Upper lobe of right lung (tissue), 1 donor: ENCODE results near the gene UBE2D3. TPM values are rescaled to one million over a fixed set of nuclear protein-coding genes. Genes with fewer than 3 reads are reported as not detected.

Experiments used
- ATAC-seq: fragments of 200-7000 bp; cut with Tn5 transposase; one replicate; pipeline ENCODE4 v1.9.1; 2020; ENCODE audit warnings: mild to moderate bottlenecking, moderate library complexity
- DNase-seq: peaks from one replicate; pipeline ENCODE4 v3.0.0-alpha.2; 2020
- H3K27ac ChIP-seq: fragments of 200-600 bp; one replicate; pipeline ENCODE4 v1.8.0; 2022
- H3K27me3 ChIP-seq: fragments of 200-600 bp; one replicate; pipeline ENCODE4 v1.8.0; 2022; ENCODE audit warnings: mild to moderate bottlenecking
- H3K36me3 ChIP-seq: fragments of 200-600 bp; one replicate; pipeline ENCODE4 v1.8.0; 2022
- H3K4me1 ChIP-seq: fragments of 200-600 bp; one replicate; pipeline ENCODE4 v1.8.0; 2022
- H3K4me3 ChIP-seq: fragments of 200-600 bp; one replicate; pipeline ENCODE4 v1.8.0; 2022; ENCODE audit warnings: mild to moderate bottlenecking
- H3K9me3 ChIP-seq: fragments of 200-600 bp; one replicate; pipeline ENCODE4 v1.8.0; 2022
- intact Hi-C: fragments of 100-400 bp; cut with DNase I; formaldehyde crosslinking; loops from one replicate; pipeline ENCODE4 v1.11.0; 2022
- total RNA-seq: library from RNA; stranded (reverse); fragmentation: NEBNext Ultra II Directional; extraction: Animal tissue kit (Norgen Biotek cat#: 25700); gene quantifications from one replicate; pipeline ENCODE4 v1.2.1, GENCODE V29; 2021
- TF ChIP-seq, protein P1 (sequence below): fragments of 200-600 bp; IDR thresholded peaks from one replicate; pipeline ENCODE4 v1.8.0; 2022; ENCODE audit warnings: antibody characterized with exemption
- donor health status: DM: no; HTN: yes; CAD: no; lungs with severe emphysema.

The UBE2D3 gene
- total RNA-seq, 1 donor from 2014 or later: 279 TPM

DNA sequence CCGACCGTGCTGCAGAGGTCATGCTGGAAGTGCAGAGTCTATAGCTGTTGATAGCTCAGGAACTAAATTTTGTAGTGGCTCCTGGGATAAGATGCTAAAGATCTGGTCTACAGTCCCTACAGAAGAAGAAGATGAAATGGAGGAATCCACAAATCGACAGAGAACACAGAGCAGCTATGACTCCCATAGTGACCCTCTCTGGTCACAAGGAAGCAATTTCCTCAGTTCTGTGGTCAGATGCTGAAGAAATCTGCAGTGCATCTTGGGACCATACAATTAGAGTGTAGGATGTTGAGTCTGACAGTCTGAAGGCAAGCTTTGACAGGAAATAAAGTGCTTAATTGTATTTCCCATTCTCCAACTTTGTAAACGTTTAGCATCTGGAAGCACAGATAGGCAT is 75.4 kb downstream of the UBE2D3 start:
- no peak overlapping the region for H3K4me3 ChIP-seq
- H3K9me3 ChIP-seq: no peaks in the 10 kb centered on the region
- no peaks in the 10 kb centered on the region for H3K27me3 ChIP-seq
- no peaks in the 10 kb centered on the region for H3K36me3 ChIP-seq
- ATAC-seq (peak; percentile 85), DNase-seq (no peak)
- TF ChIP-seq, protein P1, sequence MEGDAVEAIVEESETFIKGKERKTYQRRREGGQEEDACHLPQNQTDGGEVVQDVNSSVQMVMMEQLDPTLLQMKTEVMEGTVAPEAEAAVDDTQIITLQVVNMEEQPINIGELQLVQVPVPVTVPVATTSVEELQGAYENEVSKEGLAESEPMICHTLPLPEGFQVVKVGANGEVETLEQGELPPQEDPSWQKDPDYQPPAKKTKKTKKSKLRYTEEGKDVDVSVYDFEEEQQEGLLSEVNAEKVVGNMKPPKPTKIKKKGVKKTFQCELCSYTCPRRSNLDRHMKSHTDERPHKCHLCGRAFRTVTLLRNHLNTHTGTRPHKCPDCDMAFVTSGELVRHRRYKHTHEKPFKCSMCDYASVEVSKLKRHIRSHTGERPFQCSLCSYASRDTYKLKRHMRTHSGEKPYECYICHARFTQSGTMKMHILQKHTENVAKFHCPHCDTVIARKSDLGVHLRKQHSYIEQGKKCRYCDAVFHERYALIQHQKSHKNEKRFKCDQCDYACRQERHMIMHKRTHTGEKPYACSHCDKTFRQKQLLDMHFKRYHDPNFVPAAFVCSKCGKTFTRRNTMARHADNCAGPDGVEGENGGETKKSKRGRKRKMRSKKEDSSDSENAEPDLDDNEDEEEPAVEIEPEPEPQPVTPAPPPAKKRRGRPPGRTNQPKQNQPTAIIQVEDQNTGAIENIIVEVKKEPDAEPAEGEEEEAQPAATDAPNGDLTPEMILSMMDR: no peak
- H3K27ac ChIP-seq: no peak overlapping the region
- intact Hi-C loops: no loop called here
- peaks cover 10% of the 10 kb centered on the region for H3K4me1 ChIP-seq

Other genes starting within 250 kb of the UBE2D3 start
- gene MANBA, start 66.6 kb downstream of the UBE2D3 start, total RNA-seq: 56.0 TPM
- gene CISD2, start 41.4 kb upstream of the UBE2D3 start, total RNA-seq: 24.7 TPM
- gene SLC9B1, start 192.2 kb upstream of the UBE2D3 start, total RNA-seq: 1.2 TPM
- gene SLC9B2, start 249.2 kb upstream of the UBE2D3 start, total RNA-seq: 6.2 TPM